ENCODE measurements around the gene MRPS34. TPM values are rescaled to one million over a fixed set of nuclear protein-coding genes. Genes with fewer than 3 reads are reported as not detected.
A peak's percentile ranks its signal among the peaks of the same experiment; 100 is the strongest.

The MRPS34 gene
- total RNA-seq, 4 donors from 2014 or later, result 67.6 to 114 (median 82.3) TPM

GRCh38 chr16:1771188-1771863 is 1.6 kb downstream of the MRPS34 start, which contains the start of gene NME3:
Gene NME3, minus strand, starts transcription at chr16:1771543. Its CDS starts 9 bp downstream, at chr16:1771534.
- H3K9me3 ChIP-seq, result no peaks in the 10 kb centered on the region
- no peaks in the 10 kb centered on the region for H3K27me3 ChIP-seq
- peaks cover 0 to 48% (median 0%) of the 10 kb centered on the region in 3 donors for H3K36me3 ChIP-seq
- DNase-seq, result peak; percentile 75 to 92 (median 90)
- TF ChIP-seq CTCF (IDR thresholded peaks at IDR 0.05) (no peak), POLR2A (IDR thresholded peaks at IDR 0.05) (no peak)
- H3K4me1 ChIP-seq, result peaks cover 0 to 34% (median 19%) of the 10 kb centered on the region in 4 donors
- H3K27ac ChIP-seq, result peak within 1 kb of the TSS; percentile 86 to 99 (median 91)
- peak within 1 kb of the TSS; percentile 79 to 99 (median 86) for H3K4me3 ChIP-seq

GRCh38 chr16:1770328-1771187 is 2.4 kb downstream of the MRPS34 start:
- H3K36me3 ChIP-seq, result peaks cover 0 to 48% (median 0%) of the 10 kb centered on the region in 3 donors
- H3K27me3 ChIP-seq, result no peaks in the 10 kb centered on the region
- H3K4me3 ChIP-seq, result peak overlapping the region; percentile 79 to 99 (median 86)
- H3K9me3 ChIP-seq, result no peaks in the 10 kb centered on the region
- TF ChIP-seq POLR2A (IDR thresholded peaks at IDR 0.05), result peak in 1 of 2 donors; percentile 27
- TF ChIP-seq CTCF (IDR thresholded peaks at IDR 0.05), result no peak
- peak overlapping the region; percentile 86 to 99 (median 91) for H3K27ac ChIP-seq
- peaks cover 0 to 34% (median 19%) of the 10 kb centered on the region in 4 donors for H3K4me1 ChIP-seq
- DNase-seq, result peak; percentile 35 to 81 (median 73)

DNA sequence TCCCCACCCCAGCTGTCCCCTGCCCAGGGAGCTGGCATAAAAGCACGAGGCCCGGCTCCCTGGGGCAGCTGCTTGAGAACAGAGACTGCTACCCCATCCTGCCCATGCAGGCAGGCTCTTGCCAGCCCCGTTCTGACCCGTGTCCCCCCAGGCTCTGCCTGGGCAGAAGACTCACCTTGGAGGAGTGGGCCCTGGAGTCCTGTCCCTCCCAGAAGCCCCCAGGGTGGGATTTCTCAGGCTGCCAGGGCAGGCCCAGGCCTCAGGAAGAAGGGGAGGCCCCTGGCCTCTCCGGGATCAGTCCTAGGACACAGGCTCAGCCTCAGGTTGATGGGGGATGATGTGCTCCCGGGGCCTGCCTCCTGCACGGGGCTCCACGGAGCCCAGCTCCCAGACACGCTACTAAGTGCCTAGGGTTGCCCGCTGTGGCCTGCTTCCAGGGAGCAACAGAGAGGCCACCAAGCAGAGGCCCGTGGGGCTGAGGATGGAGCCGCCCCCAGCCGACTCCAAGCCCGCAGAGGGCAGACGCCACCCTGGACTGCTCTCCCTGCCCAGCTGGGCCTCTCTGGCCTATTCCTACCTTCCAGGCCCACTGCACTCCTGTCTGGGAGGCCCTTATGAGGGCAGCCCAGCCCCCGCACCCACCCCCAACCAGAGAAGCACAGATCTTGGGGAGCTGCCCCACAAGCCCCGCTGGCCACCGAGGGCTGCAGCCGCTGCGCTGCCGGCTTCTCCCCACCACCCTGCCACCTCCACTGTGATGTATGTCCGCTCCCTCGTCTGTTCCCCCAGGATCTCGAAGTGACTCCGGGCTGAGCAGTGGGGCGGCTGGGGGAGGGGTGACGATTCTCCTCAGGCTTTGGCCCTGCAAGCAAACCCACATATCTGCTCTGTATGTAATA is 3.3 kb downstream of the MRPS34 start:
- Histone ChIP-seq H3K4me1 (peaks cover 0 to 34% (median 16%) of the 10 kb centered on the region in 4 donors), H3K9me3 (no peaks in the 10 kb centered on the region), H3K27me3 (no peaks in the 10 kb centered on the region), H3K4me3 (peak overlapping the region in 2 of 4 donors; percentile 79 to 83), H3K36me3 (peaks cover 0 to 49% (median 0%) of the 10 kb centered on the region in 3 donors), H3K27ac (peak overlapping the region; percentile 23 to 99 (median 91))
- no peak for DNase-seq
- no peak for TF ChIP-seq POLR2A (IDR thresholded peaks at IDR 0.05)
- TF ChIP-seq CTCF (IDR thresholded peaks at IDR 0.05), result no peak

GRCh38 chr16:1768767-1769401 is 4.0 kb downstream of the MRPS34 start:
- H3K36me3 ChIP-seq, result peaks cover 0 to 57% (median 0%) of the 10 kb centered on the region in 3 donors
- TF ChIP-seq CTCF (IDR thresholded peaks at IDR 0.05) (no peak), POLR2A (IDR thresholded peaks at IDR 0.05) (no peak)
- H3K4me1 ChIP-seq, result peaks cover 0 to 26% (median 13%) of the 10 kb centered on the region in 4 donors
- H3K27ac ChIP-seq, result peak overlapping the region in 1 of 4 donors; percentile 5
- no peak overlapping the region for H3K4me3 ChIP-seq
- no peaks in the 10 kb centered on the region for H3K9me3 ChIP-seq
- DNase-seq, result no peak
- H3K27me3 ChIP-seq, result no peaks in the 10 kb centered on the region
